ENCODE results near the gene PTPRH.

DNA sequence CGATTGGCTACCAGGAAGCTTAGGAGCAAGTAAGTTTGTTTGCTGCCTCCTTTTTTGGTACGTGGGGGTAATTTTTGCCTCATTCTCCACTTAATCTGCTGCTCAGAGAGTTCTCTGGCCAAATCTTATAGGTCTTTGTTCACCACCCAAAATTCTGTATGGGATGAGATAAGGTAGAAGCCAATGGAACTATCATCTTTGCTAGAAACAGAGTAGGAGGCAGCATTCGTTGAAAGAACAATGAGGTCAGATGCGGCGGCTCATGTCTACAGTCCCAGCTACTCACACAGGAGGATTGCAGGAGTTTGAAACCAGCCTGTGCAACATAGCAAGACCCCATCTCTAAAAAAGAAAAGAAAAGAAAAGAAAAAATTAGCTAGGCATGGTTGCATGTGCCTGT is 37.9 kb downstream of the PTPRH start:
- TF ChIP-seq, protein P1, sequence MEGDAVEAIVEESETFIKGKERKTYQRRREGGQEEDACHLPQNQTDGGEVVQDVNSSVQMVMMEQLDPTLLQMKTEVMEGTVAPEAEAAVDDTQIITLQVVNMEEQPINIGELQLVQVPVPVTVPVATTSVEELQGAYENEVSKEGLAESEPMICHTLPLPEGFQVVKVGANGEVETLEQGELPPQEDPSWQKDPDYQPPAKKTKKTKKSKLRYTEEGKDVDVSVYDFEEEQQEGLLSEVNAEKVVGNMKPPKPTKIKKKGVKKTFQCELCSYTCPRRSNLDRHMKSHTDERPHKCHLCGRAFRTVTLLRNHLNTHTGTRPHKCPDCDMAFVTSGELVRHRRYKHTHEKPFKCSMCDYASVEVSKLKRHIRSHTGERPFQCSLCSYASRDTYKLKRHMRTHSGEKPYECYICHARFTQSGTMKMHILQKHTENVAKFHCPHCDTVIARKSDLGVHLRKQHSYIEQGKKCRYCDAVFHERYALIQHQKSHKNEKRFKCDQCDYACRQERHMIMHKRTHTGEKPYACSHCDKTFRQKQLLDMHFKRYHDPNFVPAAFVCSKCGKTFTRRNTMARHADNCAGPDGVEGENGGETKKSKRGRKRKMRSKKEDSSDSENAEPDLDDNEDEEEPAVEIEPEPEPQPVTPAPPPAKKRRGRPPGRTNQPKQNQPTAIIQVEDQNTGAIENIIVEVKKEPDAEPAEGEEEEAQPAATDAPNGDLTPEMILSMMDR (IDR thresholded peaks at IDR 0.05; ENCODE audit: poor library complexity, severe bottlenecking) = no peak
- TF ChIP-seq RAD21 (conservative IDR thresholded peaks at IDR 0.05) (no peak), POLR2AphosphoS5 (IDR thresholded peaks at IDR 0.05) (no peak), EZH2 (IDR thresholded peaks at IDR 0.05; ENCODE audit: borderline replicate concordance, insufficient read depth, low read length, poor library complexity, severe bottlenecking) (no peak), EP300 (conservative IDR thresholded peaks at IDR 0.05; ENCODE audit: poor library complexity, severe bottlenecking) (no peak), TAF1 (IDR thresholded peaks at IDR 0.05; ENCODE audit: low read depth) (no peak), SMC3 (conservative IDR thresholded peaks at IDR 0.05; ENCODE audit: poor library complexity) (no peak)
- TF ChIP-seq, protein P2, sequence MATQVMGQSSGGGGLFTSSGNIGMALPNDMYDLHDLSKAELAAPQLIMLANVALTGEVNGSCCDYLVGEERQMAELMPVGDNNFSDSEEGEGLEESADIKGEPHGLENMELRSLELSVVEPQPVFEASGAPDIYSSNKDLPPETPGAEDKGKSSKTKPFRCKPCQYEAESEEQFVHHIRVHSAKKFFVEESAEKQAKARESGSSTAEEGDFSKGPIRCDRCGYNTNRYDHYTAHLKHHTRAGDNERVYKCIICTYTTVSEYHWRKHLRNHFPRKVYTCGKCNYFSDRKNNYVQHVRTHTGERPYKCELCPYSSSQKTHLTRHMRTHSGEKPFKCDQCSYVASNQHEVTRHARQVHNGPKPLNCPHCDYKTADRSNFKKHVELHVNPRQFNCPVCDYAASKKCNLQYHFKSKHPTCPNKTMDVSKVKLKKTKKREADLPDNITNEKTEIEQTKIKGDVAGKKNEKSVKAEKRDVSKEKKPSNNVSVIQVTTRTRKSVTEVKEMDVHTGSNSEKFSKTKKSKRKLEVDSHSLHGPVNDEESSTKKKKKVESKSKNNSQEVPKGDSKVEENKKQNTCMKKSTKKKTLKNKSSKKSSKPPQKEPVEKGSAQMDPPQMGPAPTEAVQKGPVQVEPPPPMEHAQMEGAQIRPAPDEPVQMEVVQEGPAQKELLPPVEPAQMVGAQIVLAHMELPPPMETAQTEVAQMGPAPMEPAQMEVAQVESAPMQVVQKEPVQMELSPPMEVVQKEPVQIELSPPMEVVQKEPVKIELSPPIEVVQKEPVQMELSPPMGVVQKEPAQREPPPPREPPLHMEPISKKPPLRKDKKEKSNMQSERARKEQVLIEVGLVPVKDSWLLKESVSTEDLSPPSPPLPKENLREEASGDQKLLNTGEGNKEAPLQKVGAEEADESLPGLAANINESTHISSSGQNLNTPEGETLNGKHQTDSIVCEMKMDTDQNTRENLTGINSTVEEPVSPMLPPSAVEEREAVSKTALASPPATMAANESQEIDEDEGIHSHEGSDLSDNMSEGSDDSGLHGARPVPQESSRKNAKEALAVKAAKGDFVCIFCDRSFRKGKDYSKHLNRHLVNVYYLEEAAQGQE (IDR thresholded peaks at IDR 0.05; ENCODE audit: borderline replicate concordance) = no peak

Measured in neural cell (in vitro differentiated cells).